GM12878 (cell line): Measurements from ENCODE around the gene HADHA.

Experiments
- CTCF ChIP-seq, 3 experiments: IDR thresholded peaks in 2 of 3; conservative IDR thresholded peaks in 1 of 3; 2 replicates each; pipeline ENCODE4 v1.5.1; 2011; ENCODE audit warnings: low read depth in 3 of 3, low read length in 3 of 3, mild to moderate bottlenecking in 3 of 3, control low read depth in 2 of 3, moderate library complexity in 2 of 3, inconsistent platforms in 1 of 3, mixed read lengths in 1 of 3; ENCODE audit not compliant: control insufficient read depth in 2 of 3, insufficient read depth in 1 of 3; ENCODE audit errors: extremely low read depth in 1 of 3
- POLR2A ChIP-seq: IDR thresholded peaks from 2 replicates; pipeline ENCODE4 v1.6.1; 2011; ENCODE audit warnings: low read depth, mild to moderate bottlenecking, low read length
- SUZ12 ChIP-seq: fragments of 200-600 bp; sonication (generic); IDR thresholded peaks from one replicate; pipeline ENCODE4 v1.6.1; 2018; ENCODE audit warnings: antibody characterized with exemption, mild to moderate bottlenecking; ENCODE audit not compliant: unreplicated experiment

GRCh38 chr2:26214759-26215158 lies 29.7 kb downstream of the HADHA start:
- no peak for TF ChIP-seq POLR2A
- TF ChIP-seq SUZ12 = no peak
- TF ChIP-seq CTCF (IDR thresholded peaks at IDR 0.05 in 2 of 3, conservative IDR thresholded peaks at IDR 0.05 in 1 of 3; ENCODE audit: control insufficient read depth in 2 of 3, extremely low read depth in 1 of 3, insufficient read depth in 1 of 3, low read depth in 3 of 3, low read length in 3 of 3) = no peak
